SK-N-SH treated with all-trans-retinoic acid at 6 μM for 48 hours (cell line): ENCODE data around the gene RTN4R.
A peak's percentile ranks its signal among the peaks of the same experiment; 100 is the strongest.

ENCODE experiments used
- ATAC-seq: fragments of 200-7000 bp; cut with Tn5 transposase; 3 replicates; pipeline ENCODE4 v1.9.1; 2020; ENCODE audit warnings: mild to moderate bottlenecking, moderate library complexity
- ARNTL ChIP-seq: fragments of 450-650 bp; formaldehyde crosslinking; IDR thresholded peaks from 2 replicates; pipeline ENCODE4 v1.5.0; 2020; ENCODE audit warnings: low read depth, mild to moderate bottlenecking, moderate library complexity, borderline replicate concordance
- BACH2 ChIP-seq: fragments of 250-450 bp; sonication (Bioruptor Pico); IDR thresholded peaks from 2 replicates; pipeline ENCODE4 v1.9.0; 2021; ENCODE audit warnings: mild to moderate bottlenecking, borderline replicate concordance
- CREB5 ChIP-seq: fragments of 250-450 bp; sonication (Bioruptor Pico); IDR thresholded peaks from 2 replicates; pipeline ENCODE4 v1.5.1; 2020; ENCODE audit warnings: low read depth, mild to moderate bottlenecking, moderate library complexity
- CSDC2 ChIP-seq: fragments of 250-450 bp; sonication (Bioruptor Pico); IDR thresholded peaks from 2 replicates; pipeline ENCODE4 v1.5.0; 2020; ENCODE audit warnings: mild to moderate bottlenecking, moderate library complexity
- CSRNP3 ChIP-seq: fragments of 250-450 bp; sonication (Bioruptor Pico); IDR thresholded peaks from 2 replicates; pipeline ENCODE4 v1.5.1; 2021; ENCODE audit warnings: mild to moderate bottlenecking, moderate library complexity
- ESRRG ChIP-seq: fragments of 250-450 bp; sonication (Bioruptor Pico); IDR thresholded peaks from 2 replicates; pipeline ENCODE4 v1.6.1; 2021; ENCODE audit warnings: mild to moderate bottlenecking
- GLIS3 ChIP-seq: fragments of 250-450 bp; sonication (Bioruptor Pico); IDR thresholded peaks from 2 replicates; pipeline ENCODE4 v1.5.0; 2020; ENCODE audit warnings: mild to moderate bottlenecking, moderate library complexity
- ISL1 ChIP-seq: fragments of 250-450 bp; sonication (Bioruptor Pico); IDR thresholded peaks from 2 replicates; pipeline ENCODE4 v2.1.2; 2022; ENCODE audit warnings: mild to moderate bottlenecking, moderate library complexity
- PATZ1 ChIP-seq: fragments of 250-450 bp; sonication (Bioruptor Pico); IDR thresholded peaks from 2 replicates; pipeline ENCODE4 v1.8.0; 2020; ENCODE audit warnings: mild to moderate bottlenecking, moderate library complexity, borderline replicate concordance
- POU6F1 ChIP-seq: fragments of 250-450 bp; sonication (Bioruptor Pico); IDR thresholded peaks from 2 replicates; pipeline ENCODE4 v1.8.0; 2021; ENCODE audit warnings: low read depth, mild to moderate bottlenecking, moderate library complexity, borderline replicate concordance
- PPARA ChIP-seq: fragments of 250-450 bp; sonication (Bioruptor Pico); IDR thresholded peaks from 2 replicates; pipeline ENCODE4 v1.5.0; 2020; ENCODE audit warnings: mild to moderate bottlenecking, borderline replicate concordance
- RARB ChIP-seq: fragments of 250-450 bp; sonication (Bioruptor Pico); IDR thresholded peaks from 2 replicates; pipeline ENCODE4 v1.8.0; 2021; ENCODE audit warnings: mild to moderate bottlenecking, moderate library complexity
- SNAI2 ChIP-seq: fragments of 250-450 bp; sonication (Bioruptor Pico); IDR thresholded peaks from 2 replicates; pipeline ENCODE4 v1.5.0; 2020; ENCODE audit warnings: mild to moderate bottlenecking, moderate library complexity
- TCF4 ChIP-seq: fragments of 250-450 bp; sonication (Bioruptor Pico); IDR thresholded peaks from 2 replicates; pipeline ENCODE4 v1.8.0; 2021; ENCODE audit warnings: mild to moderate bottlenecking, moderate library complexity, borderline replicate concordance
- TOX ChIP-seq: fragments of 250-450 bp; sonication (Bioruptor Pico); IDR thresholded peaks from 2 replicates; pipeline ENCODE4 v1.8.0; 2021; ENCODE audit warnings: mild to moderate bottlenecking, moderate library complexity, borderline replicate concordance
- TSHZ2 ChIP-seq: fragments of 250-450 bp; sonication (Bioruptor Pico); IDR thresholded peaks from 2 replicates; pipeline ENCODE4 v1.5.0; 2020; ENCODE audit warnings: mild to moderate bottlenecking, moderate library complexity
- ZC3H10 ChIP-seq: fragments of 250-450 bp; sonication (Bioruptor Pico); IDR thresholded peaks from 2 replicates; pipeline ENCODE4 v1.5.1; 2021; ENCODE audit warnings: mild to moderate bottlenecking, moderate library complexity
- ZFP3 ChIP-seq: fragments of 250-450 bp; sonication (Bioruptor Pico); IDR thresholded peaks from 2 replicates; pipeline ENCODE4 v1.5.0; 2020; ENCODE audit warnings: mild to moderate bottlenecking, moderate library complexity
- ZFP30 ChIP-seq: fragments of 450-650 bp; formaldehyde crosslinking; IDR thresholded peaks from 2 replicates; pipeline ENCODE4 v1.5.0; 2022; ENCODE audit warnings: mild to moderate bottlenecking, moderate library complexity
- ZNF565 ChIP-seq: fragments of 450-650 bp; formaldehyde crosslinking; conservative IDR thresholded peaks from 2 replicates; pipeline ENCODE4 v1.5.0; 2020; ENCODE audit warnings: low read depth, mild to moderate bottlenecking, moderate library complexity
- ZNF70 ChIP-seq: fragments of 450-650 bp; formaldehyde crosslinking; IDR thresholded peaks from 2 replicates; pipeline ENCODE4 v1.5.0; 2020; ENCODE audit warnings: mild to moderate bottlenecking, moderate library complexity
- ZNF8 ChIP-seq: fragments of 450-650 bp; formaldehyde crosslinking; IDR thresholded peaks from 2 replicates; pipeline ENCODE4 v1.5.0; 2020; ENCODE audit warnings: mild to moderate bottlenecking, moderate library complexity

The RTN4R gene

GRCh38 chr22:20203142-20203551 lies 65.0 kb downstream of the RTN4R start:
- TF ChIP-seq PATZ1 (CRISPR knock-in tag) = no peak
- TF ChIP-seq CSRNP3 (CRISPR knock-in tag) = no peak
- no peak for TF ChIP-seq ZNF70 (CRISPR knock-in tag)
- no peak for TF ChIP-seq ESRRG (CRISPR knock-in tag)
- TF ChIP-seq ZNF8 = no peak
- TF ChIP-seq ZFP30 = no peak
- no peak for TF ChIP-seq GLIS3
- TF ChIP-seq SNAI2 (CRISPR knock-in tag) = no peak
- no peak for TF ChIP-seq ZNF565 (CRISPR knock-in tag)
- TF ChIP-seq CSDC2 = no peak
- TF ChIP-seq CREB5 (CRISPR knock-in tag) = no peak
- no peak for TF ChIP-seq TSHZ2 (CRISPR knock-in tag)
- TF ChIP-seq TCF4 (CRISPR knock-in tag) = no peak
- TF ChIP-seq ISL1 = no peak
- no peak for TF ChIP-seq TOX (CRISPR knock-in tag)
- no peak for TF ChIP-seq PPARA
- TF ChIP-seq ZFP3 (CRISPR knock-in tag) = no peak
- no peak for TF ChIP-seq RARB
- no peak for TF ChIP-seq ARNTL (CRISPR knock-in tag)
- no peak for TF ChIP-seq POU6F1 (CRISPR knock-in tag)
- peak; percentile 16; the same call in 2 of the 3 replicates for ATAC-seq

GRCh38 chr22:20201837-20202392 lies 66.2 kb downstream of the RTN4R start:
- TF ChIP-seq ZFP3 (CRISPR knock-in tag) = no peak
- TF ChIP-seq ZFP30 = no peak
- no peak for TF ChIP-seq ZNF565 (CRISPR knock-in tag)
- TF ChIP-seq GLIS3 = no peak
- no peak for TF ChIP-seq ZNF8
- ATAC-seq = no peak

GRCh38 chr22:20199906-20200305 lies 68.2 kb downstream of the RTN4R start:
- TF ChIP-seq RARB (no peak), TOX (CRISPR knock-in tag) (no peak), BACH2 (no peak), ZNF565 (CRISPR knock-in tag) (no peak), ISL1 (no peak), GLIS3 (no peak), POU6F1 (CRISPR knock-in tag) (no peak), ZC3H10 (CRISPR knock-in tag) (no peak)
- no peak for ATAC-seq
